ENCODE measurements around the gene MUC5AC.

MUC5AC gene

GRCh38 chr11:1205987-1206331, 48.2 kb downstream of the MUC5AC start:
- in situ Hi-C loops (cut with HindIII; ENCODE audit: low sequenced_read_pairs): loop anchor here (25.0 kb wide), 1 partner anchor 144 kb away; the partner anchor contains the start of gene MUC2

- in situ Hi-C loops (cut with HindIII; ENCODE audit: low sequenced_read_pairs): loop anchor here (25.0 kb wide), 1 partner anchor 144 kb away; the partner anchor contains the start of gene MUC2
Measured at GRCh38 chr11:1206391-1207271, 48.9 kb downstream of the MUC5AC start.

GRCh38 chr11:1207401-1208143, 49.8 kb downstream of the MUC5AC start:
- in situ Hi-C loops (cut with HindIII; ENCODE audit: low sequenced_read_pairs): loop anchor here (25.0 kb wide), 1 partner anchor 145 kb away; the partner anchor contains the start of gene MUC2

- in situ Hi-C loops (cut with HindIII; ENCODE audit: low sequenced_read_pairs): loop anchor here (25.0 kb wide), 1 partner anchor 146 kb away; the partner anchor contains the start of gene MUC2
Measured at GRCh38 chr11:1208144-1208393, 50.3 kb downstream of the MUC5AC start.

- in situ Hi-C loops (cut with HindIII; ENCODE audit: low sequenced_read_pairs): loop anchor here (25.0 kb wide), 1 partner anchor 146 kb away; the partner anchor contains the start of gene MUC2
Measured at GRCh38 chr11:1208394-1209261, 50.9 kb downstream of the MUC5AC start.

- in situ Hi-C loops (cut with HindIII; ENCODE audit: low sequenced_read_pairs): loop anchor here (25.0 kb wide), 1 partner anchor 147 kb away; the partner anchor contains the start of gene MUC2
Measured at GRCh38 chr11:1209371-1210057, 51.8 kb downstream of the MUC5AC start.

GRCh38 chr11:1211838-1212237, 54.1 kb downstream of the MUC5AC start:
- in situ Hi-C loops (cut with HindIII; ENCODE audit: low sequenced_read_pairs): loop anchor here (25.0 kb wide), 1 partner anchor 150 kb away; the partner anchor contains the start of gene MUC2

GRCh38 chr11:1215826-1216225, 58.1 kb downstream of the MUC5AC start:
- in situ Hi-C loops (cut with HindIII; ENCODE audit: low sequenced_read_pairs): loop anchor here (25.0 kb wide), 1 partner anchor 154 kb away; the partner anchor contains the start of gene MUC2

- in situ Hi-C loops (cut with HindIII; ENCODE audit: low sequenced_read_pairs): loop anchor here (25.0 kb wide), 1 partner anchor 155 kb away; the partner anchor contains the start of gene MUC2
Measured at GRCh38 chr11:1217151-1217550, 59.4 kb downstream of the MUC5AC start.

- in situ Hi-C loops (cut with HindIII; ENCODE audit: low sequenced_read_pairs): loop anchor here (25.0 kb wide), 1 partner anchor 156 kb away; the partner anchor contains the start of gene MUC2
Measured at GRCh38 chr11:1218256-1218787, 60.6 kb downstream of the MUC5AC start.

GRCh38 chr11:1218788-1219445, 61.2 kb downstream of the MUC5AC start:
- in situ Hi-C loops (cut with HindIII; ENCODE audit: low sequenced_read_pairs): loop anchor here (25.0 kb wide), 1 partner anchor 157 kb away; the partner anchor contains the start of gene MUC2

GRCh38 chr11:1219446-1219833, 61.7 kb downstream of the MUC5AC start:
- in situ Hi-C loops (cut with HindIII; ENCODE audit: low sequenced_read_pairs): loop anchor here (25.0 kb wide), 1 partner anchor 157 kb away; the partner anchor contains the start of gene MUC2

- in situ Hi-C loops (cut with HindIII; ENCODE audit: low sequenced_read_pairs): loop anchor here (25.0 kb wide), 1 partner anchor 158 kb away; the partner anchor contains the start of gene MUC2
Measured at GRCh38 chr11:1219834-1220815, 62.4 kb downstream of the MUC5AC start.

GRCh38 chr11:1220941-1221721, 63.4 kb downstream of the MUC5AC start:
- in situ Hi-C loops (cut with HindIII; ENCODE audit: low sequenced_read_pairs): loop anchor here (25.0 kb wide), 1 partner anchor 159 kb away; the partner anchor contains the start of gene MUC2

- in situ Hi-C loops (cut with HindIII; ENCODE audit: low sequenced_read_pairs): loop anchor here (25.0 kb wide), 1 partner anchor 160 kb away; the partner anchor contains the start of gene MUC2
Measured at GRCh38 chr11:1221848-1222311, 64.1 kb downstream of the MUC5AC start.

- in situ Hi-C loops (cut with HindIII; ENCODE audit: low sequenced_read_pairs): loop anchor here (25.0 kb wide), 1 partner anchor 160 kb away; the partner anchor contains the start of gene MUC2
Measured at GRCh38 chr11:1222491-1223345, 65.0 kb downstream of the MUC5AC start, which contains the start of gene MUC5B. Gene MUC5B, plus strand, starts transcription at chr11:1223066. Its CDS starts 58 bp downstream, at chr11:1223124.

Data from endothelial cell of hepatic sinusoid (primary cell).